ENCODE measurements around the gene RAP1GAP.

The RAP1GAP gene

GRCh38 chr1:21630571-21631343, 38.4 kb downstream of the RAP1GAP start:
- in situ Hi-C loops (cut with MboI; ENCODE audit: low sequenced_read_pairs, unreplicated experiment), result no loop called here
- DNase-seq (ENCODE audit: low spot score), result no peak
- no peak for TF ChIP-seq CTCF (IDR thresholded peaks at IDR 0.05; ENCODE audit: borderline replicate concordance, control extremely low read depth, extremely low read depth, insufficient read depth, missing control alignments)

- no peak for DNase-seq (ENCODE audit: low spot score)
- no peak for TF ChIP-seq CTCF (IDR thresholded peaks at IDR 0.05; ENCODE audit: borderline replicate concordance, control extremely low read depth, extremely low read depth, insufficient read depth, missing control alignments)
- in situ Hi-C loops (cut with MboI; ENCODE audit: low sequenced_read_pairs, unreplicated experiment), result no loop called here
Measured at GRCh38 chr1:21629971-21630370, 39.2 kb downstream of the RAP1GAP start.

GRCh38 chr1:21628798-21629393, 40.3 kb downstream of the RAP1GAP start:
- no peak for DNase-seq (ENCODE audit: low spot score)
- no peak for TF ChIP-seq CTCF (IDR thresholded peaks at IDR 0.05; ENCODE audit: borderline replicate concordance, control extremely low read depth, extremely low read depth, insufficient read depth, missing control alignments)

GRCh38 chr1:21626921-21627339, 42.2 kb downstream of the RAP1GAP start:
- DNase-seq (ENCODE audit: low spot score), result no peak
- in situ Hi-C loops (cut with MboI; ENCODE audit: low sequenced_read_pairs, unreplicated experiment), result no loop called here
- TF ChIP-seq CTCF (IDR thresholded peaks at IDR 0.05; ENCODE audit: borderline replicate concordance, control extremely low read depth, extremely low read depth, insufficient read depth, missing control alignments), result no peak

More at GRCh38 chr1:21628798-21629393, 40.3 kb downstream of the RAP1GAP start:
- in situ Hi-C loops (cut with MboI; ENCODE audit: low sequenced_read_pairs, unreplicated experiment), result no loop called here

GRCh38 chr1:21625390-21626190, 43.6 kb downstream of the RAP1GAP start:
- no peak for TF ChIP-seq CTCF (IDR thresholded peaks at IDR 0.05; ENCODE audit: borderline replicate concordance, control extremely low read depth, extremely low read depth, insufficient read depth, missing control alignments)
- no peak for DNase-seq (ENCODE audit: low spot score)
- in situ Hi-C loops (cut with MboI; ENCODE audit: low sequenced_read_pairs, unreplicated experiment), result no loop called here

- in situ Hi-C loops (cut with MboI; ENCODE audit: low sequenced_read_pairs, unreplicated experiment), result no loop called here
- TF ChIP-seq CTCF (IDR thresholded peaks at IDR 0.05; ENCODE audit: borderline replicate concordance, control extremely low read depth, extremely low read depth, insufficient read depth, missing control alignments), result no peak
- DNase-seq (ENCODE audit: low spot score), result no peak
Measured at GRCh38 chr1:21624571-21625389, 44.4 kb downstream of the RAP1GAP start.
